ENCODE data around the gene MAPK10.

MAPK10 gene

DNA sequence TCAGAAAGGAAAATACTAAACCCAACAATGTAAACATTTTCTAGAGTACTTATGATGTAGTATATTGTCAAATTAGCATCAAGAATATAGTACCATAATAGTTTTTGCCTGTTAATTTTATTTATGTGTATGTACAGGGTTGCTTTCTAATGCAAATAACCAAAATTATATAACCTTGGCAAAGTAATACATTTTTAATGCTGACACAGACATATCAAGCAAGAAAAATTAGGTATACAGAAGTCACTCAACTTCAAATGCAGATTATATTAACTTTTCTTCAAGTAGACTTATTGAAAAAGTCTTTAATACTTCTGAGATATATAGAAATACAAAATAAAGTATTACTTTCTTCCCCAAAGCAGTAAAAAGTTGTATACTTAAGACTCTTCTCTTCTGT, 44.3 kb downstream of the MAPK10 start:
- Histone ChIP-seq H3K9ac (ENCODE audit: low read depth, low read length, poor library complexity, severe bottlenecking) (no peak overlapping the region), H3K9me2 (replicated peaks; ENCODE audit: low read depth, low read length) (no peaks in the 10 kb centered on the region), H3K36me3 (ENCODE audit: insufficient read depth, low read length) (no peaks in the 10 kb centered on the region), H3K9me3 (ENCODE audit: insufficient read depth, low read depth, low read length) (no peaks in the 10 kb centered on the region), H3K4me3 (ENCODE audit: low read length, poor library complexity, severe bottlenecking) (no peak overlapping the region), H2AFZ (ENCODE audit: low read length) (no peak overlapping the region), H3K27me3 (ENCODE audit: insufficient read depth, low read length, poor library complexity, severe bottlenecking) (no peaks in the 10 kb centered on the region), H4K20me1 (ENCODE audit: insufficient read depth, low read length, poor library complexity, severe bottlenecking) (no peaks in the 10 kb centered on the region), H3F3A (ENCODE audit: low read depth) (no peaks in the 10 kb centered on the region), H3K4me1 (ENCODE audit: insufficient read depth, low read length, poor library complexity, severe bottlenecking) (no peaks in the 10 kb centered on the region), H3K79me2 (ENCODE audit: insufficient read depth, low read length) (no peaks in the 10 kb centered on the region), H3K4me2 (ENCODE audit: low read depth, low read length, poor library complexity, severe bottlenecking) (no peak overlapping the region)
- TF ChIP-seq EZH2phosphoT487 (IDR thresholded peaks at IDR 0.05; ENCODE audit: borderline replicate concordance): no peak
- TF ChIP-seq, protein P1, sequence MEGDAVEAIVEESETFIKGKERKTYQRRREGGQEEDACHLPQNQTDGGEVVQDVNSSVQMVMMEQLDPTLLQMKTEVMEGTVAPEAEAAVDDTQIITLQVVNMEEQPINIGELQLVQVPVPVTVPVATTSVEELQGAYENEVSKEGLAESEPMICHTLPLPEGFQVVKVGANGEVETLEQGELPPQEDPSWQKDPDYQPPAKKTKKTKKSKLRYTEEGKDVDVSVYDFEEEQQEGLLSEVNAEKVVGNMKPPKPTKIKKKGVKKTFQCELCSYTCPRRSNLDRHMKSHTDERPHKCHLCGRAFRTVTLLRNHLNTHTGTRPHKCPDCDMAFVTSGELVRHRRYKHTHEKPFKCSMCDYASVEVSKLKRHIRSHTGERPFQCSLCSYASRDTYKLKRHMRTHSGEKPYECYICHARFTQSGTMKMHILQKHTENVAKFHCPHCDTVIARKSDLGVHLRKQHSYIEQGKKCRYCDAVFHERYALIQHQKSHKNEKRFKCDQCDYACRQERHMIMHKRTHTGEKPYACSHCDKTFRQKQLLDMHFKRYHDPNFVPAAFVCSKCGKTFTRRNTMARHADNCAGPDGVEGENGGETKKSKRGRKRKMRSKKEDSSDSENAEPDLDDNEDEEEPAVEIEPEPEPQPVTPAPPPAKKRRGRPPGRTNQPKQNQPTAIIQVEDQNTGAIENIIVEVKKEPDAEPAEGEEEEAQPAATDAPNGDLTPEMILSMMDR (conservative IDR thresholded peaks at IDR 0.05; ENCODE audit: low read length): no peak

DNA sequence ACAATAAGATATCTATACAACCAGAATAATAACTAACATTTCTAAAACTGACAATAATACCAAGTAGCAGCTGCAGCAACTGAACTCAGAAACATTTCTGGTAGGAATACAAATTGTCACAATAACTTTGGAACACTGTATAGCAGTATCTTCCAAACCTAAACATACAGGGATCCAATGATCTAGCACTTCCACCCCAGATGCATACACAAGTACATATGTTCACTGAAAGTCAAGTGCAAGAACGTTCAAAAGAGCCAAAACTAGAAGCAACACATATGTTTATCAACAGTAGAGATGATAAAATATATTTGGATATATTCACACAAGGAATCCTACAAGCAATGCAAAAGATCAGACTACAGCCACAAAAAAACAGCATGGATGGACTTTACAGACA, 46.2 kb downstream of the MAPK10 start:
- Histone ChIP-seq H2AFZ (ENCODE audit: low read length) (no peak overlapping the region), H3K9me2 (replicated peaks; ENCODE audit: low read depth, low read length) (no peaks in the 10 kb centered on the region), H3K36me3 (ENCODE audit: insufficient read depth, low read length) (no peaks in the 10 kb centered on the region), H3K4me3 (ENCODE audit: low read length, poor library complexity, severe bottlenecking) (no peak overlapping the region), H3K27me3 (ENCODE audit: insufficient read depth, low read length, poor library complexity, severe bottlenecking) (no peaks in the 10 kb centered on the region), H3K79me2 (ENCODE audit: insufficient read depth, low read length) (no peaks in the 10 kb centered on the region), H4K20me1 (ENCODE audit: insufficient read depth, low read length, poor library complexity, severe bottlenecking) (no peaks in the 10 kb centered on the region), H3K9me3 (ENCODE audit: insufficient read depth, low read depth, low read length) (no peaks in the 10 kb centered on the region), H3K4me1 (ENCODE audit: insufficient read depth, low read length, poor library complexity, severe bottlenecking) (no peaks in the 10 kb centered on the region), H3K4me2 (ENCODE audit: low read depth, low read length, poor library complexity, severe bottlenecking) (no peak overlapping the region), H3F3A (ENCODE audit: low read depth) (no peaks in the 10 kb centered on the region), H3K9ac (ENCODE audit: low read depth, low read length, poor library complexity, severe bottlenecking) (no peak overlapping the region)
- TF ChIP-seq, protein P1 (conservative IDR thresholded peaks at IDR 0.05; ENCODE audit: low read length): no peak
- TF ChIP-seq EZH2phosphoT487 (IDR thresholded peaks at IDR 0.05; ENCODE audit: borderline replicate concordance): no peak

DNA sequence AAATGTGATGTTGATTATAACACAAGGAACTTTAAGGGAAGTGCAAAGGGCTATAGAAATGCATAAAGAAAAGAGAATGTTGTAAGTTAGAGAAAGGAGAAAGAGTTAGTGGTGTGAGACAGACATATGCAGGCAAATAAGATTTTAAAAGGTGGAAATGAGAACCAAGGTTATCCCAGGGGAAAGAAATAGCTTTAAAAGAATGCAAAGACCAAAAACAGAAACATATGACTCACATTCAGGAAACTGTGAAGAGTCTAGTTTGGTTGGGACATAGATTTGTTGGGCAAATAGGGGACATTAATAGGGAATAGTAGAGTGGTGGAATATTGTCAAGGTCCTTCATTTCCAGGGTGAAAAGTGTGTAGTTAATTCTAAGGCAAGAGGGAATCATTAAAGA, 52.4 kb downstream of the MAPK10 start:
- Histone ChIP-seq H4K20me1 (ENCODE audit: insufficient read depth, low read length, poor library complexity, severe bottlenecking) (no peaks in the 10 kb centered on the region), H3K27me3 (ENCODE audit: insufficient read depth, low read length, poor library complexity, severe bottlenecking) (no peaks in the 10 kb centered on the region), H3K4me3 (ENCODE audit: low read length, poor library complexity, severe bottlenecking) (no peak overlapping the region), H3K9ac (ENCODE audit: low read depth, low read length, poor library complexity, severe bottlenecking) (no peak overlapping the region), H3K4me2 (ENCODE audit: low read depth, low read length, poor library complexity, severe bottlenecking) (no peak overlapping the region), H3K4me1 (ENCODE audit: insufficient read depth, low read length, poor library complexity, severe bottlenecking) (no peaks in the 10 kb centered on the region), H3K9me2 (replicated peaks; ENCODE audit: low read depth, low read length) (no peaks in the 10 kb centered on the region), H2AFZ (ENCODE audit: low read length) (no peak overlapping the region), H3K36me3 (ENCODE audit: insufficient read depth, low read length) (no peaks in the 10 kb centered on the region), H3K9me3 (ENCODE audit: insufficient read depth, low read depth, low read length) (no peaks in the 10 kb centered on the region), H3F3A (ENCODE audit: low read depth) (no peaks in the 10 kb centered on the region), H3K79me2 (ENCODE audit: insufficient read depth, low read length) (no peaks in the 10 kb centered on the region)
- TF ChIP-seq, protein P1 (conservative IDR thresholded peaks at IDR 0.05; ENCODE audit: low read length): no peak
- no peak for TF ChIP-seq EZH2phosphoT487 (IDR thresholded peaks at IDR 0.05; ENCODE audit: borderline replicate concordance)

All from Loucy (cell line).